Vagina (tissue), 2 donors: Measurements from ENCODE around the gene SAMD4A. TPM values are rescaled to one million over a fixed set of nuclear protein-coding genes. Genes with fewer than 3 reads are reported as not detected.

Experiments used
- DNase-seq, 2 donors: peaks; one replicate each; pipeline ENCODE4 v3.0.0-alpha.2; 2017; ENCODE audit errors: extremely low spot score in 2 of 2
- H3K27ac ChIP-seq: fragments of 200-600 bp; sonication (generic); one replicate; pipeline ENCODE4 v1.5.1; 2019
- H3K27me3 ChIP-seq: fragments of 200-600 bp; sonication (generic); one replicate; pipeline ENCODE4 v1.5.1; 2019
- H3K36me3 ChIP-seq, 2 donors: fragments of 200-600 bp; sonication (generic); one replicate each; pipeline ENCODE4 v1.5.1; 2017 to 2019
- H3K4me1 ChIP-seq: fragments of 200-600 bp; sonication (generic); one replicate; pipeline ENCODE4 v1.5.1; 2019
- H3K4me3 ChIP-seq, 2 donors: fragments of 200-600 bp; sonication (generic); 1 replicate in 1 of 2; 2 replicates in 1 of 2; pipeline ENCODE4 v1.5.1; 2016 to 2019
- H3K9me3 ChIP-seq: fragments of 200-600 bp; sonication (generic); one replicate; pipeline ENCODE4 v1.5.1; 2019
- CTCF ChIP-seq, 3 experiments: fragments of 450-650 bp in 2 of 3; fragments of 200-600 bp in 1 of 3; sonication (generic) in 1 of 3; IDR thresholded peaks; one replicate each; pipeline ENCODE4 v1.5.1; 2017 to 2019; ENCODE audit warnings: antibody characterized with exemption in 3 of 3, mild to moderate bottlenecking in 2 of 3, moderate library complexity in 2 of 3
- POLR2A ChIP-seq, 2 donors: fragments of 450-650 bp; IDR thresholded peaks; one replicate each; pipeline ENCODE4 v1.6.1; 2017; ENCODE audit warnings: antibody characterized with exemption in 2 of 2, mild to moderate bottlenecking in 2 of 2, moderate library complexity in 2 of 2
- POLR2AphosphoS5 ChIP-seq, 2 donors: sonication (generic); formaldehyde crosslinking; IDR thresholded peaks; one replicate each; pipeline ENCODE4 v1.9.0; 2017; ENCODE audit warnings: antibody characterized with exemption in 2 of 2, mild to moderate bottlenecking in 2 of 2, low read depth in 1 of 2; ENCODE audit not compliant: insufficient read depth in 1 of 2
- intact Hi-C: fragments of 100-400 bp; cut with DNase I; formaldehyde crosslinking; loops from one replicate; pipeline ENCODE4 v1.15.1; 2023
- total RNA-seq: library from RNA; depleted of rRNA; stranded (reverse); fragments of >200 nt; gene quantifications from one replicate; pipeline ENCODE4 v1.2.3, GENCODE V29; 2016

SAMD4A gene
- total RNA-seq, 1 donor from 2014 or later: 43.0 TPM

- TF ChIP-seq POLR2A (IDR thresholded peaks at IDR 0.05): no peak
- no peak for TF ChIP-seq POLR2AphosphoS5 (IDR thresholded peaks at IDR 0.05; ENCODE audit: insufficient read depth in 1 of 2, low read depth in 1 of 2)
- TF ChIP-seq CTCF (IDR thresholded peaks at IDR 0.05): no peak
- H3K4me3 ChIP-seq: no peak overlapping the region
- H3K27me3 ChIP-seq: no peaks in the 10 kb centered on the region
- H3K9me3 ChIP-seq: no peaks in the 10 kb centered on the region
- no peak for DNase-seq
- peaks cover 42% of the 10 kb centered on the region for H3K4me1 ChIP-seq
- intact Hi-C loops: loop anchor here (5.0 kb wide), 1 partner anchor 81 kb away; no protein-coding TSS in a partner anchor
- H3K36me3 ChIP-seq: no peaks in the 10 kb centered on the region
- peak overlapping the region; percentile 30 for H3K27ac ChIP-seq
These were observed 124.0 kb downstream of the SAMD4A start for GRCh38 chr14:54690887-54691286.

DNA sequence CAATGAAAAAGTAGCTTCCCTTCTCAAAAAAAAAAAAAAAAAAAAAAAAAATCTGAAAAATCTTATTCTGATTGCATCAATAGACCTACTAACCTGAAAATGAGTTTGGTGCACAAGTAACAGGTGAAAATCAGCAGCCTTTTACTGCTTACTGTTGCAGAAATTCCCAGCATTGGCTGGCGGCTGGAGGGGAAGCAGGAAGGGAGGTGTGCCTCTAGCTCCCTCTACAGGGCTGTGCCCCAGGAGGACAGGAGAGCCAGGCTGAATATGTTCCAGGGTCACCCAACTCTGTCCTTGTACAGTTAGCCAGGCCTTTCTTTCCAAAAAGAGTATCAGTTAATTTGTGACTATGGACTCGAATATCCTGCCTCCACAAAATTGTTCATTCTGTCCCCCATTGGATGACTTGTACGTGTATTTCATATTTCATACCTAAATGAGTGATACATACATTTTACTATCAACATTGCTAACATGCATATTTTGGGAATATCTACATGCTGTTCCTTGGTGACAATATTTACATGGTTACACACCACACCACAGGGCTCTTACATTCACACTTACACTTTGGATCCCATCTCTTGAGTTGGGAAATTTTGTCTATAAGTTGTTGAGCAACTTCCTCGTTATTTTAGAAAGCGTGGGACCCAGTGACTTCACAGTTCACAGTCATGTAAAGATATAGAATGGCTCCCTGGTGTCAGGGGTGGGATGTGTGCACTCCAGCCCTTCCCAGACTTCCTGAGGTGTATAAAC, 124.8 kb downstream of the SAMD4A start:
- DNase-seq: no peak
- Histone ChIP-seq H3K4me3 (no peak overlapping the region), H3K36me3 (no peaks in the 10 kb centered on the region), H3K9me3 (no peaks in the 10 kb centered on the region), H3K27me3 (no peaks in the 10 kb centered on the region), H3K27ac (peak overlapping the region; percentile 30), H3K4me1 (peaks cover 35% of the 10 kb centered on the region)
- TF ChIP-seq CTCF (IDR thresholded peaks at IDR 0.05) (peak; percentile 63 to 80 (median 66)), POLR2A (IDR thresholded peaks at IDR 0.05) (no peak), POLR2AphosphoS5 (IDR thresholded peaks at IDR 0.05; ENCODE audit: insufficient read depth in 1 of 2, low read depth in 1 of 2) (no peak)
- intact Hi-C loops: loop anchor here (5.0 kb wide), 1 partner anchor 81 kb away; no protein-coding TSS in a partner anchor

DNA sequence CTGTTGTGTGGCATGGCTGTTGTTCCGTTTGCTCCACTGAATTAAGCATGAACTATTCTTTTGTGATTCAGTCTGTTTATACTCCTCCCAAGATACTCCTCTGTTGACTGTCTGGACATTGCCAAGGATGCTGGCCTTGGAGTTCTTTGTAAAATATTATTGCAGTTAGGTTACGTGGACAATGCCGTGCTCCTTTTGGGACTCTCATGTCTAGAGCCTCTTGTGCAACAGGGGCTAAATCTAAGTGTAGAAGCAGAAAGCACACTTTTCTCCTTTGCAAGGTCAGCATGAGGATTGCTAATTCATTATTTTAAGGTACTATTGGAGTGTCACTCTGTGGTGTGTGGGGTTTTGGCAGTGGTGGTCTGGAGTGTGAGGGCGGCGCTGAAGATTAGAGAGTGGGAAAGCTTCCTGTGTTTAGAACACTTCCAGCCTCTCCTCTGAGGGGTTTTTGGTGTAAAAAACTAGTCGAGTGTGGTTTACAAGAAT, 125.4 kb downstream of the SAMD4A start:
- Histone ChIP-seq H3K9me3 (no peaks in the 10 kb centered on the region), H3K4me3 (no peak overlapping the region), H3K27ac (peak overlapping the region; percentile 30), H3K27me3 (no peaks in the 10 kb centered on the region), H3K4me1 (peaks cover 33% of the 10 kb centered on the region), H3K36me3 (no peaks in the 10 kb centered on the region)
- DNase-seq: no peak
- TF ChIP-seq CTCF (IDR thresholded peaks at IDR 0.05) (no peak), POLR2AphosphoS5 (IDR thresholded peaks at IDR 0.05; ENCODE audit: insufficient read depth in 1 of 2, low read depth in 1 of 2) (no peak), POLR2A (IDR thresholded peaks at IDR 0.05) (no peak)
- intact Hi-C loops: loop anchor here (5.0 kb wide), 1 partner anchor 80 kb away; no protein-coding TSS in a partner anchor

DNA sequence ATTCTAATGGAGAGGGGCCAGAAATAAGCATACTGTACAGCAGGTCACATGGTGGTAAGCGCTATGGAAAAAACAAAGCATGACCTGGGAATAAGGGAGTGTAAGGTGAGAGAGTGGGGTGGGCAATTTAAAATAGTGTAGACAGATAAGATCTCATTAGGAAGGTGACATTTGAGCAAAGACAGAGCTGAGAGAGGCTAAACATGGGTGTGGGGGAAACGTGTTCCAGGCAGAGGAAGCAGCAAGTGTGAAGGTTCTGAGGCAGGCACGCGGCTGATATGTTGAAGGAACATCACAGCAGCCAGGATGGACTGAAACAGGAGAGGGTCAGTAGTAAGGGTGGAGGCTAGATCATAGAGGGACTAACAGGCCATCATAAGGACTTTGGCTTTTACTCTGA, 126.8 kb downstream of the SAMD4A start:
- intact Hi-C loops: loop anchor here (5.0 kb wide), 1 partner anchor 79 kb away; no protein-coding TSS in a partner anchor
- DNase-seq: no peak
- Histone ChIP-seq H3K36me3 (no peaks in the 10 kb centered on the region), H3K27me3 (no peaks in the 10 kb centered on the region), H3K4me1 (peaks cover 33% of the 10 kb centered on the region), H3K4me3 (no peak overlapping the region), H3K9me3 (no peaks in the 10 kb centered on the region), H3K27ac (no peak overlapping the region)
- TF ChIP-seq CTCF (IDR thresholded peaks at IDR 0.05): no peak
- TF ChIP-seq POLR2AphosphoS5 (IDR thresholded peaks at IDR 0.05; ENCODE audit: insufficient read depth in 1 of 2, low read depth in 1 of 2): no peak
- TF ChIP-seq POLR2A (IDR thresholded peaks at IDR 0.05): no peak

DNA sequence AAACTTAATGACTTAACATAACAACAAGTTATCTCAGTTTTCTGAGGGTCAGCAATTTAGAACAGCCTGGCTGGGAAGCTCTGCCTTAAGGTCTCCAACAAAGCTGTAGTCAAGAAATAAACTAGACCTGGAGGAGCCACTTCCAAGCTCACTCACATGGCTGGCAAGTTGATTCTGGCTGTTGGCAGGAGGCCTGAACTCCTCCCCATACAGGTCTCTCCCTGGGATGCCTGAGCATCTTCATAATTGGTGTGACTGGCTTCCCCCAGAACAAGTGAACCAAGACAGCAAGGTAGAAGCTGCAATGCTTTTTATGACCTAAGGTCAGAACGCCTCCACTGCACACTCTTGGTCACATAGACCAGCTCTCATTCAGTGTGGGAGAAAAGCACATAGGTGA, 128.3 kb downstream of the SAMD4A start:
- Histone ChIP-seq H3K9me3 (no peaks in the 10 kb centered on the region), H3K27ac (no peak overlapping the region), H3K27me3 (no peaks in the 10 kb centered on the region), H3K4me3 (no peak overlapping the region), H3K4me1 (peaks cover 38% of the 10 kb centered on the region), H3K36me3 (no peaks in the 10 kb centered on the region)
- intact Hi-C loops: no loop called here
- no peak for DNase-seq
- no peak for TF ChIP-seq POLR2A (IDR thresholded peaks at IDR 0.05)
